CD4-positive, CD25-positive, alpha-beta regulatory T cell (primary cell): Measurements from ENCODE around the gene CAP2. TPM values are rescaled to one million over a fixed set of nuclear protein-coding genes. Genes with fewer than 3 reads are reported as not detected.

Experiments used
- ATAC-seq, 2 donors: fragments of 150-1000 bp; cut with Tn5 transposase; one replicate each; pipeline ENCODE4 v1.10.0; 2021; ENCODE audit warnings: low read depth in 2 of 2, moderate number of reproducible peaks in 2 of 2, moderate library complexity in 1 of 2
- DNase-seq, 3 donors: peaks; one replicate each; pipeline versions ENCODE4 v3.0.0 to v3.0.0-alpha.2; 2012 to 2022; ENCODE audit warnings: mixed read lengths in 1 of 3
- H3K27ac ChIP-seq: one replicate; pipeline ENCODE4 v1.7.0; 2013; ENCODE audit warnings: mild to moderate bottlenecking, low read length; ENCODE audit not compliant: insufficient read depth, poor library complexity, severe bottlenecking
- H3K27me3 ChIP-seq: one replicate; pipeline ENCODE4 v1.7.0; 2013; ENCODE audit warnings: low read length; ENCODE audit not compliant: control insufficient read depth, insufficient read depth
- H3K36me3 ChIP-seq: one replicate; pipeline ENCODE4 v1.7.0; 2013; ENCODE audit warnings: mild to moderate bottlenecking, low read length, moderate library complexity; ENCODE audit not compliant: control insufficient read depth, insufficient read depth
- H3K4me1 ChIP-seq: 2 replicates; pipeline ENCODE4 v1.7.0; 2013; ENCODE audit warnings: mild to moderate bottlenecking, low read length; ENCODE audit not compliant: insufficient read depth, control insufficient read depth, poor library complexity, severe bottlenecking
- H3K4me3 ChIP-seq: one replicate; pipeline ENCODE4 v1.7.0; 2013; ENCODE audit warnings: low read depth, mild to moderate bottlenecking, low read length, moderate library complexity
- H3K9me3 ChIP-seq, 2 experiments: 1 replicate in 1 of 2; 2 replicates in 1 of 2; pipeline ENCODE4 v1.7.0; 2013; ENCODE audit warnings: low read length in 2 of 2, mild to moderate bottlenecking in 1 of 2, moderate library complexity in 1 of 2; ENCODE audit not compliant: control insufficient read depth in 2 of 2
- H3K27ac Mint-ChIP-seq, 3 donors: one replicate each; pipeline ENCODE4 v1.8.0; 2020 to 2022; ENCODE audit warnings: mild to moderate bottlenecking in 3 of 3, mixed read lengths in 3 of 3, moderate library complexity in 2 of 3
- H3K27me3 Mint-ChIP-seq: one replicate; pipeline ENCODE4 v1.8.0; 2022; ENCODE audit warnings: mild to moderate bottlenecking, mixed read lengths
- H3K36me3 Mint-ChIP-seq: one replicate; pipeline ENCODE4 v1.8.0; 2020; ENCODE audit warnings: mixed read lengths
- H3K4me1 Mint-ChIP-seq, 4 donors: one replicate each; pipeline ENCODE4 v1.8.0; 2020 to 2022; ENCODE audit warnings: mixed read lengths in 4 of 4, mild to moderate bottlenecking in 1 of 4
- H3K4me3 Mint-ChIP-seq, 4 donors: one replicate each; pipeline ENCODE4 v1.8.0; 2020 to 2022; ENCODE audit warnings: mild to moderate bottlenecking in 4 of 4, mixed read lengths in 4 of 4, moderate library complexity in 3 of 4
- H3K9me3 Mint-ChIP-seq, 7 donors: one replicate each; pipeline ENCODE4 v1.8.0; 2020 to 2022; ENCODE audit warnings: mixed read lengths in 7 of 7, mild to moderate bottlenecking in 3 of 7, moderate library complexity in 2 of 7
- polyA plus RNA-seq, 4 donors: library from polyadenylated mRNA; unstranded; fragments of 300-500 nt; fragmentation: Illumina TruSeq; gene quantifications; one replicate each; pipeline ENCODE4 v1.2.3, GENCODE V29; 2021
- total RNA-seq: library from RNA; stranded (reverse); gene quantifications from one replicate; pipeline ENCODE4 v1.2.3, GENCODE V29; 2022

CAP2 gene
- total and polyA plus RNA-seq, 5 donors from 2014 or later, result not detected

GRCh38 chr6:17602888-17603287 lies 209.5 kb downstream of the CAP2 start:
- peak overlapping the region in 2 of 3 donors; percentile 59 to 87 for H3K27ac Mint-ChIP-seq
- peak overlapping the region; percentile 94 for H3K4me3 ChIP-seq
- peak overlapping the region; percentile 87 to 97 (median 89) for H3K4me3 Mint-ChIP-seq
- peaks cover 30% of the 10 kb centered on the region for H3K4me1 ChIP-seq
- H3K4me1 Mint-ChIP-seq, result peaks cover 38 to 53% (median 42%) of the 10 kb centered on the region in 4 donors
- H3K27ac ChIP-seq, result no peak overlapping the region
- peaks cover 4% of the 10 kb centered on the region for H3K27me3 Mint-ChIP-seq
- H3K9me3 Mint-ChIP-seq, result no peaks in the 10 kb centered on the region
- H3K36me3 Mint-ChIP-seq, result peaks cover 19% of the 10 kb centered on the region
- H3K9me3 ChIP-seq, result no peaks in the 10 kb centered on the region
- no peaks in the 10 kb centered on the region for H3K27me3 ChIP-seq
- DNase-seq, result peak in 1 of 3 donors; percentile 18
- no peak for ATAC-seq
- peaks cover 27% of the 10 kb centered on the region for H3K36me3 ChIP-seq

- peaks cover 30 to 36% (median 32%) of the 10 kb centered on the region in 4 donors for H3K4me1 Mint-ChIP-seq
- peaks cover 45% of the 10 kb centered on the region for H3K36me3 ChIP-seq
These were observed 213.2 kb downstream of the CAP2 start for GRCh38 chr6:17606606-17607005.

More at GRCh38 chr6:17606606-17607005, 213.2 kb downstream of the CAP2 start:
- Mint-ChIP-seq H3K27me3 (no peaks in the 10 kb centered on the region), H3K4me3 (peak overlapping the region in 1 of 4 donors; percentile 21), H3K9me3 (no peaks in the 10 kb centered on the region), H3K27ac (no peak overlapping the region), H3K36me3 (peaks cover 29% of the 10 kb centered on the region)
- H3K27me3 ChIP-seq, result no peaks in the 10 kb centered on the region
- ATAC-seq, result no peak
- no peak for DNase-seq
- no peak overlapping the region for H3K4me3 ChIP-seq
- H3K27ac ChIP-seq, result no peak overlapping the region
- H3K4me1 ChIP-seq, result peaks cover 18% of the 10 kb centered on the region
- H3K9me3 ChIP-seq, result no peaks in the 10 kb centered on the region

Other genes with a start within 250 kb of the CAP2 start
- not detected for gene RBM24, start 112.2 kb upstream of the CAP2 start, total RNA-seq
- gene RBM24, start 112.2 kb upstream of the CAP2 start, polyA plus RNA-seq, result not detected
- gene FAM8A1, start 206.7 kb downstream of the CAP2 start, total RNA-seq, result 17.0 TPM
- gene FAM8A1, start 206.7 kb downstream of the CAP2 start, polyA plus RNA-seq, result 1 to 10 TPM; 3.0 to 5.6 (median 3.8) TPM